ENCODE data around the gene ABITRAM.

- TF ChIP-seq CTCF (IDR thresholded peaks at IDR 0.05) (no peak), EP300 (IDR thresholded peaks at IDR 0.05) (no peak)
Measured at GRCh38 chr9:108963459-108964143, 29.4 kb downstream of the ABITRAM start.
